NCI-H524 (cell line): ENCODE data around the gene MT1M.
"Not testable (repeated sequence)": the region's sequence is repeated elsewhere in the genome, so short reads cannot be mapped to it uniquely, and the experiment has no call there.

ENCODE experiments used
- DNase-seq, 2 experiments: peaks; one replicate each; lab custom pipeline; 2025; lab: John Stamatoyannopoulos, UW

The MT1M gene

GRCh38 chr16:56673921-56674320 lies 41.5 kb downstream of the MT1M start:
- DNase-seq = peak in 1 of 2 experiments; percentile 35

GRCh38 chr16:56674570-56674969 lies 42.1 kb downstream of the MT1M start:
- DNase-seq = not testable (repeated sequence)

- no peak for DNase-seq
Measured at GRCh38 chr16:56675685-56676210, 43.3 kb downstream of the MT1M start.

- no peak for DNase-seq
Measured at GRCh38 chr16:56677474-56677873, 45.0 kb downstream of the MT1M start.

- DNase-seq = peak in 1 of 2 experiments; percentile 66
Measured at GRCh38 chr16:56679078-56679730, 46.7 kb downstream of the MT1M start.

- DNase-seq = no peak
Measured at GRCh38 chr16:56679818-56680217, 47.4 kb downstream of the MT1M start.

- DNase-seq = peak; percentile 66 to 92
Measured at GRCh38 chr16:56681939-56682702, 49.7 kb downstream of the MT1M start, which contains the start of gene MT1X. Gene MT1X (plus strand): TSS chr16:56682470. CDS start chr16:56682541, 71 bp downstream.

GRCh38 chr16:56682703-56683397 lies 50.4 kb downstream of the MT1M start:
- peak in 1 of 2 experiments; percentile 67 for DNase-seq
